ENCODE measurements around the gene PMPCA.

DNA sequence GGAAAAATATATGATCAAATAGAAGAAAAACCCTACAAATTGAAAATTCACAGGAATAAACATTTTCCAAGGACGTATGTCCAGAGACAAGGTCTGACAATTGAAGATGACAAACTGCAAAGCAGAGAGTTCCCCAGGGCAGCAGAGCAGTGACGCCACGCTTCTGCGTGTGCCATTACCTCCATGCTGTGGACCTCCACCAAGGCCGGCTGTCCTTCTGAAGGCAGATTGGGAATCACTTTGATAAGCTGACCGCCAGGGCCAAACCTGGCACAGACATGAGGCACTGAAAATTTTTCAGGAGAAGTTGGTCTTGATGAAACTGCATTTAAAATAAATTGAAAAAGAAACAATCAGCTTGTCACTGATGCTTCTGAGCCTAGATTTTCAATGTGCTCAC is 53.8 kb downstream of the PMPCA start:
- TF ChIP-seq EZH2 (IDR thresholded peaks at IDR 0.05; ENCODE audit: low read length, unreplicated experiment) (no peak), EZH2phosphoT487 (IDR thresholded peaks at IDR 0.05; ENCODE audit: borderline replicate concordance, low read length) (no peak)
- TF ChIP-seq, protein P1, sequence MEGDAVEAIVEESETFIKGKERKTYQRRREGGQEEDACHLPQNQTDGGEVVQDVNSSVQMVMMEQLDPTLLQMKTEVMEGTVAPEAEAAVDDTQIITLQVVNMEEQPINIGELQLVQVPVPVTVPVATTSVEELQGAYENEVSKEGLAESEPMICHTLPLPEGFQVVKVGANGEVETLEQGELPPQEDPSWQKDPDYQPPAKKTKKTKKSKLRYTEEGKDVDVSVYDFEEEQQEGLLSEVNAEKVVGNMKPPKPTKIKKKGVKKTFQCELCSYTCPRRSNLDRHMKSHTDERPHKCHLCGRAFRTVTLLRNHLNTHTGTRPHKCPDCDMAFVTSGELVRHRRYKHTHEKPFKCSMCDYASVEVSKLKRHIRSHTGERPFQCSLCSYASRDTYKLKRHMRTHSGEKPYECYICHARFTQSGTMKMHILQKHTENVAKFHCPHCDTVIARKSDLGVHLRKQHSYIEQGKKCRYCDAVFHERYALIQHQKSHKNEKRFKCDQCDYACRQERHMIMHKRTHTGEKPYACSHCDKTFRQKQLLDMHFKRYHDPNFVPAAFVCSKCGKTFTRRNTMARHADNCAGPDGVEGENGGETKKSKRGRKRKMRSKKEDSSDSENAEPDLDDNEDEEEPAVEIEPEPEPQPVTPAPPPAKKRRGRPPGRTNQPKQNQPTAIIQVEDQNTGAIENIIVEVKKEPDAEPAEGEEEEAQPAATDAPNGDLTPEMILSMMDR (conservative IDR thresholded peaks at IDR 0.05; ENCODE audit: low read depth, low read length), result no peak
